ENCODE data around the gene CTSL.
"Not testable (repeated sequence)": the region's sequence is repeated elsewhere in the genome, so short reads cannot be mapped to it uniquely, and the experiment has no call there.

The CTSL gene

GRCh38 chr9:87725356-87725899 is 491 bp upstream of the CTSL start:
- no peak for DNase-seq

- no peak for DNase-seq
These were observed 3.3 kb downstream of the CTSL start for GRCh38 chr9:87729246-87729645.

GRCh38 chr9:87731321-87731720 is 5.4 kb downstream of the CTSL start:
- no peak for DNase-seq

DNA sequence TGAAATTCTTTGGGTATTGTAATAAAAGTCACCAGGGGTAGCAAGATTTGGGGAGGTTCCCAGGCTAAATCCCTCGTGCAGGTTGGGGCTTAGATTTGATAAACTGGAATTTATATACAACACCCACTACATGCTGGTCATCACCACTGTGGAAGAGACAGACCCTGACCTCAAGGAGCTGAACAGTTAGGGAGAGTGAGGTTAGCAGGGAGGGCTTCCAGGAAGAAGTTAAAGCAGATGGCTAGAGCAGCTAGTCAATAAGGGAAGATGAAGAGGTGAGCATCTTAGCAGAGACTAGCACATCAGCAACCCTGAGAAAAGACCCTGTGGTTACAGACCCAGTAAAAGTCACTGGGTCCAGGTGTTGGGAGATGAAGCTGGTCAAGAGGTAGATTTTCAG is 6.4 kb downstream of the CTSL start:
- no peak for DNase-seq

DNA sequence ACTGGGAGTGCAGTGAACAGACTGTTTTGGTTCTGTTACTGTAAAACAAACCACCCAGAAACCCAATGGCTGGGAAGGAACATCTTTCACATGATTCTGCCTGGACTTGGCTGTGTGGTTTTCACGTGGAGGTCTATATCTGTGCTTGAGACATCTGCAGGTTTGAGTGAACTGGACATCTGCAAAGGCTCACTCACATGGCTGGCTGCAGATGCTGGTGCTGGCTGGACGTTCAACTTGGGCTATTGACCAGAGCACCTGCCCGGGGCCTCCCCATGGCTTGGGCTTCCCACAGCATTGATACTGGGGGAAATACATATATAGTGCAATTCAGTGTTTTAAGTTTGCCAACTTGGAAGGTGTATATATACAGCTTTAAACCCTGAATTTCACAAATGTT is 6.8 kb downstream of the CTSL start:
- DNase-seq: no peak

DNA sequence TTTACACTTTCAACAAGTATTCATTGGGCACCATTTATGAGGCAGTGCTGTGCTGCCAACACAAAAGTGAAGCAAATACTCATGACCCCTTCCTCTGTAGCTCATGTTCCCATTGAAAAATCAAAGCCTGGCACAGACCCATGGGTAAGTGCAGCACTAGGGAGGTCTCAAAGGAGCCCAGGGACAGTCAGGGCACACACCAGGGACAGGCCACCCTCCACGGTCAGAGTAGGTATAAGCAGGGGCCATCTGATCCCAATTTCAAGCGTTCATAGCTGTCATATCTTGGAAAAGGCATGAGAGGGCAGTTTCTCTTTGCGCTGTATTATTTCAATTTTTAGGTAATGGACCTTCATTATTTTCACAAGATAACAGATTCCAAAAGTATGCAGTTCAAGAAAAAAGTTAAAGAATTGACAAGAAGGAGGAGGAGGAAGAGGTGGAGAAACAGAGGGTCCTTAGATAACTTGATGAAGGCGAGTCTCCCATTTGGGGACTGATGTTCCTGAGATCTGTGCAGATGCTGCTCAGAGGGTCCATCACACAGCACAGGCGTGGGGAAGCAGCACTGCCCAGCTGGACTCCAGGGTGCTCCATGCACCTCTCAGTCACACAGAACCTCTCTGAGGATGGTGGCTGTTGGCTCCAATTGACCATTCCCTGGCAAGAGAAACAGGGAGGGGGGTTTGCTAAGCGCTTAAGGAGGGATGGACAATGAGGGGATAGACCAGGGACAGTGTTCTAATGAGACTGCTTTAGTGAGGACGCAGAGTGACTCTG is 7.5 kb downstream of the CTSL start:
- DNase-seq: no peak

DNA sequence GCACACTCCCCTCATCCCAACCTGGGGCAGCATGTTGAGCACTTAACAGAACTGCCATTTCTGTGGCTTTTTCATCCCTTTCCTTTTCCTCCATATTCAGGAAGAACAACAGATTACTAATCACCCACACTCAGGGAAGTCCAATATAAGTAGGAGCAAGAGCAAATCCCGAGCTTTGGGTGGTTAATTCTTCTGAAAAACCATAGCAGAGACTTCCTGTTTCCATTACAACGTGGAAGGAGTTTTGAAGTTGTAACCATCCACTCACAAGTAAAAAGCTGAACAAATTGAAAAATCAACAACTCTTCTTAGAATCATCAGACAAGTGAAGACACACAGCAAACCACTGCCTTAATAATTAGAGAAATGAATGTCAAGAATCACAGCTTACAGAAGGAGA is 8.2 kb downstream of the CTSL start:
- no peak for DNase-seq

GRCh38 chr9:87739546-87739945 is 13.6 kb downstream of the CTSL start:
- DNase-seq: no peak

GRCh38 chr9:87740209-87740608 is 14.3 kb downstream of the CTSL start:
- DNase-seq: no peak

DNA sequence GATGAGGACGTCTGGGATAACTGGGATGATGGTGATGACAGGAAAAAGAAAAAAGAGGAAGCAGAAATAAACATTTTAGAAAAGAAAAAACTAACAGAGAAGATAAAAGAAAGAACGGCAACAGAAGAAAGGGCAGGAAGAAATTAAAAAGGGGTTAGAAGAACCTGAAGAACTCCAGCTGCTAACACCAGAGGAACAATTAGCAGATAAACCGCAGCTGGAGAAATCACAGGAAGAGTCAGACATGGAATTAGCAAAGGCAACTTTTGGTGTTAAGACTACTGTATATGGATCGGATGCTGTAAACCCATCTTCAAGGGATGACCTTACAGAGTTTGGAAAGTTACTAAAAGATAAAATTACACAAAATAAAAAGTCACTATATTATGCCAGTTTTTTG is 15.4 kb downstream of the CTSL start:
- DNase-seq: no peak

DNA sequence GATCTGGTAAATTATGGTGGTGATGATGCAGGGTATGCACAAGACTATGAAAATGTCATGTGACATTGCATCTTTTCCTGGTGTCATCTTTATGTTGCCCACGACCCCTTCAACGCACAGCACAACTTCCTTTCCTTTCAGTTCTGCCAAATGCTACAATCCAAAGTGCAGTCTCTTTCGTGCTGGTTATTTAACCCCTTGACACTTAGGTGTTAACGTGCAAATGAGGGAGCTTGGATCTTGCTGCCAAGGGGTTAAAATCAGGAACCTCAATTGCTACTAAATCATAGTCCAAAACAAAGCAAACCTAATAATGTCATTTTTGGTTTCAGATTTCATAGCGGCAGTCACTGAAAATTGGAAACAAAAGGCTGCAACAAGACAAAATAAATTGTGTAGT is 16.0 kb downstream of the CTSL start:
- no peak for DNase-seq

DNA sequence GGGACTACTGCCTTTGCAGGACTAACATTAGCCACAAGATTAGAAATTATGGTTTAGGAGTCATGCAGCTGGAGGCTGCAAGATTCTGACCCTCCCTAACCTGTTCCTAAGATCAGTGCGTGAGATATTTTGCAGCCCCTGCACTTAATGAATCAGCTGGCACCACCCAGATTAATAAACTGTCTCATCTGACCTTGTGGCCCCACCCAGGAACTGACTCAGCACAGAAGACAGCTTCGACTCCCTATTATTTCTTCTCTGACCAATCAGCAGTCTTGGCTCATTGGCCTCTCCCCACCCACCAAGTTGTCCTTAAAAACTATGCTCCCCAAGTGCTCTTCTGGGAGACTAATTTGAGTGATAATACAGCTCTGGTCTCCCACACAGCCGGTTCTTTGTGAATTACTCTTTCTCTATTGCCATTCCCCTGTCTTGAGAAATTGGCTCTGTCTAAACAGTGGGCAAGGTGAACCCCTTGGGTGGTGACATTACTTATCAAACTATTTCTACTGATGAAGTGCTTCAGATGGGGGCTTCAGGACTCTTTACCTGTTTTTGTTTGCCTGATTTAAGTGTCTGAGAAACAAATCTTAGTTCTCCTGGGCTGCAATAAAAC is 17.0 kb downstream of the CTSL start:
- DNase-seq: no peak

DNA sequence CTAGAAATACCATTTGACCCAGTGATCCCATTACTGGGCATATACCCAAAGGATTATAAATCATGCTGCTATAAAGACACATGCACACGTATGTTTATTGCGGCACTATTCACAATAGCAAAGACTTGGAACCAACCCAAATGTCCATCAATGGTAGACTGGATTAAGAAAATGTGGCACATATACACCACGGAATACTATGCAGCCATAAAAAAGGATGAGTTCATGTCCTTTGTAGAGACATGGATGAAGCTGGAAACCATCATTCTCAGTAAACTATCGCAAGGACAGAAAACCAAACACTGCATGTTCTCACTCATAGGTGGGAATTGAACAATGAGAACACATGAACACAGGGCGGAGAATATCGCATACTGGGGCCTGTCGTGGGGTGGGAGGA is 18.3 kb downstream of the CTSL start:
- not testable (repeated sequence) for DNase-seq

- DNase-seq: no peak
These were observed 20.3 kb downstream of the CTSL start for GRCh38 chr9:87746186-87746585.

GRCh38 chr9:87748881-87749280 is 23.0 kb downstream of the CTSL start:
- no peak for DNase-seq

- DNase-seq: no peak
These were observed 23.6 kb downstream of the CTSL start for GRCh38 chr9:87749335-87750035.

DNA sequence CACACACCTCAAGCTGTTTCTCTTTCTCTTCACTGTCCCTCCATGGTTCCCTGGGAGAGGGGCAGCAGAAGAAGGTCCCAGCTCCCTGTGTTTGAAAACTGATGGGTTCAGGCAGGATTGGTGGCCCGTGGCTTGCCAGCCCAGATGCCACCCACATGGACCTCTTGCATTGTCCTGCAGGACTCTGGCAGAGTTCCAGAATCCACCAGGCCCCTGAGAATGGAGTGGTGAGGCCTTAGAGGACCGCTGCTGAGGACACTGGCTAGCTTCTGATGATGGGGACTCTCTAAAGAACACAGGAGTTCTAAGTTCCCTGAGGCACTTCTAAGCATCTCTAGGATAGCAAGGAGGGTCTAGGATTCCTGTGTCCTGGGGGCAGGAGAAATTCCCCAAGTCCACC is 24.8 kb downstream of the CTSL start:
- no peak for DNase-seq

- DNase-seq: no peak
These were observed 25.5 kb downstream of the CTSL start for GRCh38 chr9:87751423-87751822.

DNA sequence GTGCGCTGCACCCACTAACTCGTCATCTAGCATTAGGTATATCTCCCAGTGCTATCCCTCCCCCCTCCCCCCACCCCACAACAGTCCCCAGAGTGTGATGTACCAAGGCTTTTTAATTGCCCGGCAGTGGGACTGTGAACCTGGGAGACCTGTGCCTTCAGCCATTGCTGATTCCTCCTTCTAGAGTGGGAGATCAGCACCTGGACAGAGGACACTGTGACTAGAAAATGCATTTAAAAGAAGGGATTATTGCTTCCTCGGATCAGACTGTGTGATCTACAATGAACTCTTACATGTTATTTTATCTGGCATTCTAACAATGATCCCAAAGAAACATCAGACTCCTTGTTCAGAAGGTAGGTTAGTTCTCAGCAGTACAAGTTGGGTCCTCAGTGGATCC is 25.9 kb downstream of the CTSL start:
- no peak for DNase-seq

DNA sequence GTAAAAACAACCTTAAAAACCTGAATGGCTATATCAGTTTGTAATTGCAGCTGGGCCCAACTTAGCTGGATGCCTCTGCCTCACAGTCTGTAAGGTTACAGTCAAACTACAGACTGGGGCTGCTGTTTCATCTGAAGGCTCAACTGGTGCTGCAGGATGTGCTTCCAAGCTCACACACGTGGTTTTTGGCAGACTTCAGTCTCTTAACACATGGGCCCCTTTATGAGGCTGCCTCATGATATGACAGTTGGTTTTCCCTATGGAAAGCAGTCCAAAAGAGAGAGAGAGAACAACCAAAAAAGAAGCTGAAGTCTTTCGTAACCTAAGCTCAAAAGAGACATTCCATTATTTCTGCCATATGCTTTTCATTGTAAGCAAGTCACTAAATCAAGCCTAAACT is 27.4 kb downstream of the CTSL start:
- no peak for DNase-seq

- not testable (repeated sequence) for DNase-seq
These were observed 32.4 kb downstream of the CTSL start for GRCh38 chr9:87758330-87758729.

DNA sequence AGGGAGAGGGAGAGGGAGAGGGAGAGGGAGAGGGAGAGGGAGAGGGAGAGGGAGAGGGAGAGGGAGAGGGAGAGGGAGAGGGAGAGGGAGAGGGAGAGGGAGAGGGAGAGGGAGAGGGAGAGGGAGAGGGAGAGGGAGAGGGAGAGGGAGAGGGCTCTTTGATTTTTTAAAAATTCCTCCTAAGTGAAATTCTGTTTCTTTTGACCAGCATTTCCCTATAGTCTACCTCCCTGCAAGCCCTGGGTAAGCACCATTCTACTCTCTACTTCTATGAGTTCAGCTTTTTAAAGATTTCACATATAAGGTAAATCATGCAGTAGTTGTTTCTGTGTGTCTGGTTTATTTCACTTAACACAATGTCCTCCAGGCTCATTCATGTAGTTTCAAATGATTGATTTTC is 34.1 kb downstream of the CTSL start:
- not testable (repeated sequence) for DNase-seq

DNA sequence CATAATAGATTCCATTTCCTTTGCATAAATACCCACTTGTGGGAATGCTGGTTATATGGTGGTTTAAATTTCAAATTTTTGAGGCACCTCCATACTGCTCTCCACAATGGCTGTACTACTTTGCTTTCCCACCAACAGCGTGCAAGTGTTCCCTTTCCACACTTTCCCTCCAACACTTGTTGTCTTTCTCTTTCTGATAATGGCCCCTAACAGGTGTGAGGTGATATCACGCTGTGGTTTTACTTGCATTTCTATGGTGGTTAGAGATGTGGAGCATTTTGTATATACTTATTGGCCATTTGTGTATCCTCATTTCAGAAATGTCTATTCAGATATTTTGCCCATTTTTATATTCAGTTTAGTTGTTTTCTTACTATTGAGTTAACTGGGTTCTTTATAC is 34.6 kb downstream of the CTSL start:
- no peak for DNase-seq

DNA sequence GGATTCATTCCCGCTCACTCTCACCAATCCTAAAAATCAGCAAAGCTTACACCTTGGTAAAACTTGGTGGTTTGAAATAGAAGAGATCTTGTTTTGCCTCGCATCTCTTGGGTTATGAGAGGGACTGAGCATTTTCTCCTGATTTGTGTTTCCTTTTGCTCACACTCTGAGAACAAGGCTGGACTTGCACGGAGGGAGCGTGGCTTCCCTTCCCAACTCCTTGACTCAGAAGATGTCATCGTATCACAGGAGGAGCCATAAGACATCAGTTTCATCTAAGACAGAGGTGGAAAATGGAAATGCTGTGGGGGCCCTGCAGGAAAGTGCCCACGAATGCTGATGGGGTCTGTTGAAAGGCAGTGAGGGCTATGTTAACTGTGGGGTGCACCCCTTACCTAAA is 37.4 kb downstream of the CTSL start:
- no peak for DNase-seq

All from COR-L47 (cell line).